IgD-negative memory B cell (primary cell): Measurements from ENCODE around the gene TNN. TPM values are rescaled to one million over a fixed set of nuclear protein-coding genes. Genes with fewer than 3 reads are reported as not detected.

ENCODE experiments used
- H3K27ac Mint-ChIP-seq, 3 donors: one replicate each; pipeline ENCODE4 v1.8.0; 2020 to 2022; ENCODE audit warnings: mild to moderate bottlenecking in 3 of 3, mixed read lengths in 3 of 3, moderate library complexity in 1 of 3
- H3K27me3 Mint-ChIP-seq: one replicate; pipeline ENCODE4 v1.8.0; 2021; ENCODE audit warnings: mixed read lengths
- H3K36me3 Mint-ChIP-seq: one replicate; pipeline ENCODE4 v1.8.0; 2020; ENCODE audit warnings: mild to moderate bottlenecking, mixed read lengths
- H3K4me1 Mint-ChIP-seq, 3 donors: one replicate each; pipeline ENCODE4 v1.8.0; 2020 to 2022; ENCODE audit warnings: mixed read lengths in 3 of 3, mild to moderate bottlenecking in 1 of 3
- H3K4me3 Mint-ChIP-seq, 4 donors: one replicate each; pipeline ENCODE4 v1.8.0; 2020 to 2022; ENCODE audit warnings: mild to moderate bottlenecking in 4 of 4, mixed read lengths in 4 of 4, moderate library complexity in 3 of 4
- H3K9me3 Mint-ChIP-seq, 3 donors: one replicate each; pipeline ENCODE4 v1.8.0; 2020 to 2021; ENCODE audit warnings: mixed read lengths in 3 of 3, mild to moderate bottlenecking in 1 of 3
- polyA plus RNA-seq: library from polyadenylated mRNA; unstranded; fragments of 300-500 nt; fragmentation: Illumina TruSeq; gene quantifications from one replicate; pipeline ENCODE4 v1.2.3, GENCODE V29; 2021

The TNN gene
- polyA plus RNA-seq, 1 donor from 2014 or later, result not detected

DNA sequence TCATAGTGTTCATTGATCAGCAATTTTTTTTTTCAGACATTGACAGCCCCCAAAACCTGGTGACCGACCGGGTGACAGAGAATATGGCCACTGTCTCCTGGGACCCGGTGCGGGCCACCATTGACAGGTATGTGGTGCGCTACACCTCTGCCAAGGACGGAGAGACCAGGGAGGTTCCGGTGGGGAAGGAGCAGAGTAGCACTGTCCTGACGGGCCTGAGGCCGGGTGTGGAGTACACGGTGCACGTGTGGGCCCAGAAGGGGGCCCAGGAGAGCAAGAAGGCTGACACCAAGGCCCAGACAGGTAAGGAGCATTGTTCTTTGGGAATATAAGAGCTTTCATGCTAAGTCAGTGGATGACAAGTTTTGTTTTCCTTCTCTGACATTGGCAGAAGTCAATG lies 49.3 kb downstream of the TNN start:
- Mint-ChIP-seq H3K4me3 (no peak overlapping the region), H3K4me1 (peaks cover 0 to 4% (median 0%) of the 10 kb centered on the region in 3 donors), H3K27ac (no peak overlapping the region)

DNA sequence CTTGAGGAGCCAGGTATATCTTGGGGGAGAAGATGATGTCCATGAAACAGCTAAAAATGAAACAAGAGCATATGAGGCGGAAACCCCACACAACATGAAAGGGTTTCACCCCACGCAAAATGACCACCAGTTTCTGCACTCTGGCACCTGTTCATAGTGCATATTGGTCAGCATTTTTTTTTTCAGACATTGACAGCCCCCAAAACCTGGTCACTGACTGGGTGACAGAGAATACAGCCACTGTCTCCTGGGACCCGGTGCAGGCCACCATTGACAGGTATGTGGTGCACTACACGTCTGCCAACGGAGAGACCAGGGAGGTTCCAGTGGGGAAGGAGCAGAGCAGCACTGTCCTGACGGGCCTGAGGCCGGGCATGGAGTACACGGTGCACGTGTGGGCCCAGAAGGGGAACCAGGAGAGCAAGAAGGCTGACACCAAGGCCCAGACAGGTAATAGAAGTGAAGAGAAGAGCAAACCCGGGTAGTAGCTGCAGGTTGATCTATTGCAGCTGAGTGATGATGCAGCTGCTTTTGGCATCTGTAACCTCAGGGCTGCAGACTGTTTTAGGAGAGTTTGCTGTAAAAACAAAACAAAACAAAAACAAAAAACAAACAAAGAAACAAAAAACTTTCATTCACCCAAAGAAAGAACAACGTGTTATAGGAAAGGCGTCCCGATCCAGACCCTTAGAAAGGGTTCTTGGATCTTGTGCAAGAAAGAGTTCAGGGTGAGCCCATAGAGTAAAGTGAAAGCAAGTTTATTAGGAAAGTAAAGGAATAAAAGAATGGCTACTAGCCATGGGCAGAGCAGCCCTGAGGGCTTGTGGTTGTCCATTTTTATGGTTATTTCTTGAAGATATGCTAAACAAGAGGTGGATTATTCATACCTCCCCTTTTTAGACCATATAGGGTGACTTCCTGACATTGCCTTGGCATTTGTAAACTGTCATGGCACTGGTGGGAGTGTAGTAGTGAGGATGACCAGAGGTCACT lies 51.0 kb downstream of the TNN start:
- H3K36me3 Mint-ChIP-seq, result peaks cover 6% of the 10 kb centered on the region
- no peak overlapping the region for H3K27ac Mint-ChIP-seq
- no peak overlapping the region for H3K4me3 Mint-ChIP-seq
- peaks cover 5 to 6% (median 6%) of the 10 kb centered on the region in 3 donors for H3K9me3 Mint-ChIP-seq
- H3K4me1 Mint-ChIP-seq, result peaks cover 0 to 3% (median 0%) of the 10 kb centered on the region in 3 donors
- H3K27me3 Mint-ChIP-seq, result peaks cover 9% of the 10 kb centered on the region

More for the DNA sequence above, 49.3 kb downstream of the TNN start:
- H3K36me3 Mint-ChIP-seq, result peaks cover 7% of the 10 kb centered on the region
- H3K27me3 Mint-ChIP-seq, result peaks cover 13% of the 10 kb centered on the region
- H3K9me3 Mint-ChIP-seq, result peaks cover 10 to 16% (median 15%) of the 10 kb centered on the region in 3 donors

- H3K4me3 Mint-ChIP-seq, result no peak overlapping the region
- peaks cover 0 to 3% (median 0%) of the 10 kb centered on the region in 3 donors for H3K4me1 Mint-ChIP-seq
- peaks cover 5% of the 10 kb centered on the region for H3K27me3 Mint-ChIP-seq
- H3K27ac Mint-ChIP-seq, result no peak overlapping the region
- peaks cover 0 to 2% (median 0%) of the 10 kb centered on the region in 3 donors for H3K9me3 Mint-ChIP-seq
- peaks cover 3% of the 10 kb centered on the region for H3K36me3 Mint-ChIP-seq
These were observed 52.9 kb downstream of the TNN start for GRCh38 chr1:175120511-175120910.

DNA sequence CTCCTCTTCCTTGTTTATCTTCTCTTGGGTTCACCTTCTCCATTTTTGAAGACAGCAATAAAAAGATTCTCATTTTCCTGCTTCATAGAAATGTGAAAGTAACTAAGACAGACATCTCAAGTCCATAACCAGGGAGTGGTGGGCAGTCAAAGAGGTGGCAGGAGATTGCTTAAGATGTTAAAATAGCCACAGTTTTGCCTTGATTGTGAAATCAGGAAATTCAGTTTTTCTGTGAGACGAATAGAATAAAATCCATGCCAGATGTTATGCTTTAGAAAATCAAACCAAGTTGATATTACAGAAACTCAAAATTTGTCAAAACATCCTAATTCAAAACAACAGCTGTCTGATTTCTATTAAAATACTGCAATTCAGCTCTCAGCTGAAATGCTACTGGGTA lies 57.2 kb downstream of the TNN start:
- H3K36me3 Mint-ChIP-seq, result no peaks in the 10 kb centered on the region
- H3K4me3 Mint-ChIP-seq, result no peak overlapping the region
- H3K9me3 Mint-ChIP-seq, result no peaks in the 10 kb centered on the region
- H3K4me1 Mint-ChIP-seq, result peaks cover 0 to 4% (median 3%) of the 10 kb centered on the region in 3 donors
- no peaks in the 10 kb centered on the region for H3K27me3 Mint-ChIP-seq
- no peak overlapping the region for H3K27ac Mint-ChIP-seq

- no peaks in the 10 kb centered on the region for H3K36me3 Mint-ChIP-seq
- H3K9me3 Mint-ChIP-seq, result no peaks in the 10 kb centered on the region
- no peaks in the 10 kb centered on the region for H3K27me3 Mint-ChIP-seq
- H3K4me3 Mint-ChIP-seq, result no peak overlapping the region
- no peak overlapping the region for H3K27ac Mint-ChIP-seq
- H3K4me1 Mint-ChIP-seq, result peaks cover 3 to 8% (median 4%) of the 10 kb centered on the region in 3 donors
These were observed 58.7 kb downstream of the TNN start for GRCh38 chr1:175126347-175126746.

DNA sequence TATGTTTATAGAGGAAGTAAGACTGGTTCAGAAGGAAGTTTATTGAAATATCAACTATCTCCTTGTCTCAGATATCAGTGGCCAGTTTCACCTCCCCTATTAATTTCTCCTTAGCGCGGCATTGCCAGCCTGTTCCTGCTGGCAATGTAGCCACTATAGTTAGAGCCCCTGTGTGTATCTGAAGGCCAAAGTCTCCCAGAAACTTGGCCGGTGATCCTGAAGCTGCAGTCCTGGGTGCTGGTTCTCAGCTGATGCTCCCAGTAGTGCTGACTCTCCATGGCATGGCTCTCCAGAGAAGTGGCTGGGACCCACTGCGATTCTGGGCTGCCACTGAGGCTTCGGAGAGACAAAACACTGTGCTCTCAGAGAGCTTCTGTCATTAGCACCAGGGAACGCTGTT lies 59.9 kb downstream of the TNN start:
- peaks cover 3 to 8% (median 3%) of the 10 kb centered on the region in 3 donors for H3K4me1 Mint-ChIP-seq
- no peaks in the 10 kb centered on the region for H3K36me3 Mint-ChIP-seq
- H3K4me3 Mint-ChIP-seq, result no peak overlapping the region
- no peak overlapping the region for H3K27ac Mint-ChIP-seq
- no peaks in the 10 kb centered on the region for H3K27me3 Mint-ChIP-seq
- H3K9me3 Mint-ChIP-seq, result no peaks in the 10 kb centered on the region

- Mint-ChIP-seq H3K27ac (no peak overlapping the region), H3K4me3 (peak overlapping the region in 1 of 4 donors; percentile 21)
These were observed 60.9 kb downstream of the TNN start for GRCh38 chr1:175128523-175128922.

DNA sequence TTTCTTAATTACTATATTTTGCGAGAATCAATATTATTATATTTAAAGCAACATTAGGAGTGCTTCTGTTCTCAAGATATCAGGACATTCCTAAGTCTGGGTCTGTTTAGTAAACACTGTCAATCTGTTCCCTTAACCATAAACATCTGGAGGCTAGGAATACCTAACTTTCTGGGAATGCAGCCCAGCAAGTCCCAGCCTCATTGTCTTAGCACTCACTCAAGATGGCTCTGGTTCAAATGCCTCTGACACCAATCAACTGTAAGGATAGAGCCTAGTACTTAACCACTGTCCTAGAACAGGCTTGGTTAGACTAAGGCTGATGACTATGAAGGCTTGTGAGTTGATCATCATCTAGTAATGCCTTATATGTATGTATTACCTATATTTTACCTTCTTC lies 61.5 kb downstream of the TNN start:
- Mint-ChIP-seq H3K36me3 (peaks cover 2% of the 10 kb centered on the region), H3K27me3 (no peaks in the 10 kb centered on the region), H3K27ac (no peak overlapping the region), H3K4me3 (no peak overlapping the region), H3K9me3 (no peaks in the 10 kb centered on the region), H3K4me1 (peaks cover 2 to 8% (median 3%) of the 10 kb centered on the region in 3 donors)

More at GRCh38 chr1:175128523-175128922, 60.9 kb downstream of the TNN start:
- Mint-ChIP-seq H3K27me3 (no peaks in the 10 kb centered on the region), H3K4me1 (peaks cover 2 to 8% (median 3%) of the 10 kb centered on the region in 3 donors), H3K36me3 (peaks cover 2% of the 10 kb centered on the region), H3K9me3 (no peaks in the 10 kb centered on the region)

DNA sequence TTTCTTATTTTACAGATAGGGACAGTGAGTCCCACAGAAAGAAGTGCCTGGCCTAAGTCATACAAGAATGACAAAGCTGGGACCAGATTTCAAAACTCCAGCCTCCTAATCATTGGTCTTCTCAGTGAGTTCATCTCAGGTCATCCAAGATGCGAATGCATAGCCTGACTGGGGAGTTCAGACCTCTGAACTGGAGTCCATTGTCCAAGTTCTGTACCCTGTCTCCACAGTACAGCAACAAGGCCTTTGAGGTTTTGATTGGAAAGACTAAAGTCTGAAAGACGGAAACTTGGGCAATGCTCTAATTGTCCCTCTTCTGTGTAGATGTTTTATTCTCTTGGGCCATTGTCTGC lies 62.0 kb downstream of the TNN start:
- Mint-ChIP-seq H3K36me3 (peaks cover 2% of the 10 kb centered on the region), H3K9me3 (no peaks in the 10 kb centered on the region), H3K27me3 (peaks cover 2% of the 10 kb centered on the region), H3K4me1 (peaks cover 3 to 10% (median 4%) of the 10 kb centered on the region in 3 donors), H3K4me3 (no peak overlapping the region), H3K27ac (no peak overlapping the region)

GRCh38 chr1:175129997-175130648 lies 62.5 kb downstream of the TNN start:
- no peaks in the 10 kb centered on the region for H3K9me3 Mint-ChIP-seq
- peaks cover 3 to 13% (median 4%) of the 10 kb centered on the region in 3 donors for H3K4me1 Mint-ChIP-seq
- H3K36me3 Mint-ChIP-seq, result peaks cover 2% of the 10 kb centered on the region
- no peak overlapping the region for H3K27ac Mint-ChIP-seq
- no peak overlapping the region for H3K4me3 Mint-ChIP-seq
- peaks cover 2% of the 10 kb centered on the region for H3K27me3 Mint-ChIP-seq

DNA sequence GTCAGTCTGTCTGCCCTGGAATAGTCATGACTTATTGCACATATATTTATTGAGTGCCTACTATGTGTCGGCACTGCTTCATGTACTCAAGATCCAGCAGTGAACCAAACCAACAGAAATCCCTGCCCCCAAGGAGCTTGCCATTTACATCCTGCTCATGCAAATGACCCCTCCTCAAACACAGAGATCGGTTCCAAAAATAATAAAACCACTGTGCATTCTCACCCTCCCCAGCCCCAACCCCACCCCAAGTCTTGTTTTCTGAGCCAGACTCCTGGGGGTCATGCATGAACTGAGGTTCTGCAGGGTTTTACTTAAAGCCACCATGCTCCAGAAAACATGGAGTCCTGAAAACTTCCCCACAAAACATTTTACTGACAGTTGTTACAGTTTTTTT lies 63.0 kb downstream of the TNN start:
- H3K27me3 Mint-ChIP-seq, result peaks cover 2% of the 10 kb centered on the region
- H3K27ac Mint-ChIP-seq, result no peak overlapping the region
- no peaks in the 10 kb centered on the region for H3K9me3 Mint-ChIP-seq
- peaks cover 3 to 13% (median 4%) of the 10 kb centered on the region in 3 donors for H3K4me1 Mint-ChIP-seq
- H3K4me3 Mint-ChIP-seq, result no peak overlapping the region
- H3K36me3 Mint-ChIP-seq, result peaks cover 2% of the 10 kb centered on the region

DNA sequence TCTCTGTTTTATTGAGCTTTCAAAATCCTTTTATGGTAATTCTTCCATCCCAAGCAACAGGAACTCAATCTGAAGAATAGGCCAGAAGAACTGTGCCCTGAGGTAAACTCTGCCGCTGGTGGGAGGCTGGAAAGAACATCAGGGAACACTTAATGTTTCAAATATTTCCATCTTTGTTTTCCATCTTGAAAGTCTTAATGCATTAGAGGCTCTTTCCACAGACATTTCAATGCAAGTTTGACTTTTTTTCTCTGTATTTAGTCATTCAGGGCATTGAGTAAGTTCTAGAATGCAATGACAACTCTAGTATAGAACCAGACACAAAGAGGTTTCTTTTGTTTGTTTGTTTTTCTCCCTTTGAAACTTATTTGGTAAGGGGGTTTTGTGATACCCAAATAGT lies 63.5 kb downstream of the TNN start:
- peak overlapping the region in 1 of 4 donors; percentile 14 for H3K4me3 Mint-ChIP-seq

GRCh38 chr1:175132436-175132835 lies 64.8 kb downstream of the TNN start:
- Mint-ChIP-seq H3K27me3 (peaks cover 12% of the 10 kb centered on the region), H3K4me3 (no peak overlapping the region)

More for the DNA sequence above, 63.5 kb downstream of the TNN start:
- no peak overlapping the region for H3K27ac Mint-ChIP-seq
- H3K9me3 Mint-ChIP-seq, result no peaks in the 10 kb centered on the region
- peaks cover 2% of the 10 kb centered on the region for H3K36me3 Mint-ChIP-seq
- peaks cover 5% of the 10 kb centered on the region for H3K27me3 Mint-ChIP-seq
- H3K4me1 Mint-ChIP-seq, result peaks cover 3 to 13% (median 4%) of the 10 kb centered on the region in 3 donors

GRCh38 chr1:175133673-175134435 lies 66.2 kb downstream of the TNN start:
- H3K4me1 Mint-ChIP-seq, result peaks cover 0 to 13% (median 2%) of the 10 kb centered on the region in 3 donors
- H3K27ac Mint-ChIP-seq, result no peak overlapping the region
- H3K27me3 Mint-ChIP-seq, result peaks cover 12% of the 10 kb centered on the region
- H3K4me3 Mint-ChIP-seq, result no peak overlapping the region
- peaks cover 2% of the 10 kb centered on the region for H3K36me3 Mint-ChIP-seq
- no peaks in the 10 kb centered on the region for H3K9me3 Mint-ChIP-seq

More at GRCh38 chr1:175132436-175132835, 64.8 kb downstream of the TNN start:
- Mint-ChIP-seq H3K4me1 (peaks cover 3 to 13% (median 4%) of the 10 kb centered on the region in 3 donors), H3K27ac (peak overlapping the region in 1 of 3 donors; percentile 31), H3K36me3 (peaks cover 2% of the 10 kb centered on the region), H3K9me3 (no peaks in the 10 kb centered on the region)
